Neutrophil (primary cell): Measurements from ENCODE around the gene SYNPR.

Source experiments
- H3K27ac ChIP-seq: fragments of 200-600 bp; sonication (generic); 2 replicates; pipeline ENCODE4 v1.5.1; 2016; ENCODE audit warnings: mild to moderate bottlenecking, moderate library complexity
- H3K27me3 ChIP-seq: fragments of 200-600 bp; sonication (generic); 2 replicates; pipeline ENCODE4 v1.6.0; 2016; ENCODE audit warnings: mild to moderate bottlenecking
- H3K36me3 ChIP-seq: fragments of 200-600 bp; sonication (generic); 2 replicates; pipeline ENCODE4 v1.5.1; 2017
- H3K4me1 ChIP-seq, 2 experiments: fragments of 200-600 bp in 1 of 2; sonication (generic) in 1 of 2; 1 replicate in 1 of 2; 2 replicates in 1 of 2; pipeline versions ENCODE4 v1.5.1 to v1.6.1; 2013 to 2016; ENCODE audit warnings: low read depth in 1 of 2, low read length in 1 of 2, mild to moderate bottlenecking in 1 of 2, moderate library complexity in 1 of 2; ENCODE audit not compliant: control insufficient read depth in 1 of 2, insufficient read depth in 1 of 2
- H3K4me3 ChIP-seq, 2 experiments: fragments of 200-600 bp in 1 of 2; sonication (generic) in 1 of 2; 1 replicate in 1 of 2; 2 replicates in 1 of 2; pipeline ENCODE4 v1.5.1; 2013 to 2016; ENCODE audit warnings: low read depth in 1 of 2, low read length in 1 of 2, mild to moderate bottlenecking in 1 of 2, moderate library complexity in 1 of 2
- H3K9me3 ChIP-seq: fragments of 200-600 bp; sonication (generic); 2 replicates; pipeline ENCODE4 v1.5.1; 2016
- TF ChIP-seq, protein P1 (sequence below): fragments of 200-600 bp; sonication (generic); IDR thresholded peaks from 2 replicates; pipeline ENCODE4 v1.5.1; 2016; ENCODE audit warnings: antibody characterized with exemption

SYNPR gene

DNA sequence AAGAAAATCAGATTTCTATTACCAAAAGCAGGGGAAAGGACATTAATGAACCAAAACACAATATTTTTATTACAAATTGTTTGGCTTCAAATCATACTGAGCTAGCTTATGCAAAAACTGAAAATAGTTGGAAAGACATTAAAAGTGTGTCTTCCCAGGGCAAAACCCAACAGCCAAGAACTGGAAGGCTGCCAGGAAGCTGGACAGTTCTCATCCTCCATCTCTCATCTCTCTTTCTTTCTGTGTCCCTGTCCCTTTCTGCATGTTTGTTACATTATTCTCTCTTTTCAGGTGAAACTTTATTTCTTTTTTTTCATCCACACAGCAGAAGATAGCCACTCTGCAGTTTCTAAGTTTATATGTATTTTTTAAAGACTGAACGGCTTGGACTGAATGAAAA lies 333.3 kb downstream of the SYNPR start:
- TF ChIP-seq, protein P1, sequence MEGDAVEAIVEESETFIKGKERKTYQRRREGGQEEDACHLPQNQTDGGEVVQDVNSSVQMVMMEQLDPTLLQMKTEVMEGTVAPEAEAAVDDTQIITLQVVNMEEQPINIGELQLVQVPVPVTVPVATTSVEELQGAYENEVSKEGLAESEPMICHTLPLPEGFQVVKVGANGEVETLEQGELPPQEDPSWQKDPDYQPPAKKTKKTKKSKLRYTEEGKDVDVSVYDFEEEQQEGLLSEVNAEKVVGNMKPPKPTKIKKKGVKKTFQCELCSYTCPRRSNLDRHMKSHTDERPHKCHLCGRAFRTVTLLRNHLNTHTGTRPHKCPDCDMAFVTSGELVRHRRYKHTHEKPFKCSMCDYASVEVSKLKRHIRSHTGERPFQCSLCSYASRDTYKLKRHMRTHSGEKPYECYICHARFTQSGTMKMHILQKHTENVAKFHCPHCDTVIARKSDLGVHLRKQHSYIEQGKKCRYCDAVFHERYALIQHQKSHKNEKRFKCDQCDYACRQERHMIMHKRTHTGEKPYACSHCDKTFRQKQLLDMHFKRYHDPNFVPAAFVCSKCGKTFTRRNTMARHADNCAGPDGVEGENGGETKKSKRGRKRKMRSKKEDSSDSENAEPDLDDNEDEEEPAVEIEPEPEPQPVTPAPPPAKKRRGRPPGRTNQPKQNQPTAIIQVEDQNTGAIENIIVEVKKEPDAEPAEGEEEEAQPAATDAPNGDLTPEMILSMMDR, result no peak

DNA sequence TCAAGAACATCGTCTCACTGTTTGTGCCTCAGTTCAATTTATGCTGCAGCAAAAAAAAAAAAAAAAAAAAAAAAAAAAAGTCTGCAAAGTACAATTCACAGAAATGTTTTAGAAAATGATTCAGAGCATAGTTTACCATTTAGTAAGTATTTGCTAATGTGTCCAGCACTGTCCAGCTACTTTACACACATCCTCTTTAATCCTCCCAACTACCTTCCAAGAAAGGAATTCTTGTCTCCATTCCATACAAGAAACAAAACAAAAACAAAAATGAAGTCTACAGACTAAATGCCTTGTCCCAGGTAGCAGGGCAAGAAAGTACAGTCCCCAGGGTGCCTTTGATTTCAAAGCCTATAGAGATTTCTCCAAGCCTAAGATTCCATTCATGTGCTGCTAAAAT lies 335.5 kb downstream of the SYNPR start:
- TF ChIP-seq, protein P1, result no peak
- H3K27ac ChIP-seq, result no peak overlapping the region

More for the DNA sequence above, 333.3 kb downstream of the SYNPR start:
- Histone ChIP-seq H3K27ac (no peak overlapping the region), H3K36me3 (no peaks in the 10 kb centered on the region), H3K4me3 (no peak overlapping the region), H3K4me1 (no peaks in the 10 kb centered on the region), H3K9me3 (no peaks in the 10 kb centered on the region), H3K27me3 (no peaks in the 10 kb centered on the region)

DNA sequence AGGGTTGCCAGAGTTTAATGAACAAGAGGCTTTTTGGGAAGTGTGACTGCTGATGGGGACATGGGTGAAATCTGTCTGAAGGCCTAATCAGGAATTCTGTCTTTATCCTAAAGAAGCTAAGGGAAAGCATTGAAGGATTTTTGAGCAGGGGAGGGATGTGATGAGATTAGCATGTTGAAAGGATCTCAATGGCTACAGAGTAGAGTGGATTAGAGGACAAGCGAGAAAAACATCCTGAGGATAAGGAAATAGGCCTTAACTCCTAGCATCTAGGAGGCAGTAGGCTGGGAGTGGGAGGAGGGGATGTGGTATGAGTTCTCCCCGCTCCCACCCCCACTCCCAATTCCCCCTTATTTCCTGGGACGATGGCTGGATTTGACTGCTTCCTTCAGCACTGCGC lies 339.3 kb downstream of the SYNPR start:
- Histone ChIP-seq H3K27me3 (no peaks in the 10 kb centered on the region), H3K4me1 (no peaks in the 10 kb centered on the region), H3K36me3 (no peaks in the 10 kb centered on the region), H3K9me3 (no peaks in the 10 kb centered on the region), H3K4me3 (no peak overlapping the region), H3K27ac (no peak overlapping the region)
- TF ChIP-seq, protein P1, result no peak

More for the DNA sequence above, 335.5 kb downstream of the SYNPR start:
- Histone ChIP-seq H3K27me3 (no peaks in the 10 kb centered on the region), H3K4me1 (no peaks in the 10 kb centered on the region), H3K9me3 (no peaks in the 10 kb centered on the region), H3K4me3 (no peak overlapping the region), H3K36me3 (no peaks in the 10 kb centered on the region)

DNA sequence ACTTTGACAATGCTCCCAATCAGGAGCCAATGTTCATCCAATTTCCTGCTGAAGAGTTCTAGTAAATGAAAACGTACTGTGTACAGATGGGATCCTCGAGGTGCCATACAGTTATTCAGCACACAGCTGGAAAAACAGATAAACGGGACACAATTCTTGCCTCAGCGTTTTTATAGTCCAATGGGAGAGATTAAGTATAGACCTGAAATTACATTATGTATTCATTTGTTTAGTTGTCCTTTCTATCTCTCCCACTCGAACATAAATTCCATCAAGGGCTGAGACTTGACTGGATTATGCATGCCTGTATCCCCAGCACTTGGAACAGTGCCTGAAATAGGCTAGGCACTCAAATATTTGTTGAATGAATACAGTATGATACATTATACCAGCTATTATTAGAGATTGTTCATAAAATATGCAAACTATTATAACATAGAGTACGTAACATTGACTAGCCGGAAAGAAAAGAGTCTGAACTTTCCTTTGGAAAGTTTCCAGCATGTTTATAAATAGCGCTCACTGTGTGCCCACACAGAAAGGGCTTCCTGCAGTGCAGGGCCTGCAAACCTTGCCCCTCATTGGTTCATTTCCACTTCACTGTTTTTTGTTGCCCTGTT lies 346.9 kb downstream of the SYNPR start:
- Histone ChIP-seq H3K36me3 (no peaks in the 10 kb centered on the region), H3K4me1 (no peaks in the 10 kb centered on the region), H3K27ac (no peak overlapping the region), H3K27me3 (no peaks in the 10 kb centered on the region), H3K9me3 (no peaks in the 10 kb centered on the region), H3K4me3 (no peak overlapping the region)
- TF ChIP-seq, protein P1, result no peak

DNA sequence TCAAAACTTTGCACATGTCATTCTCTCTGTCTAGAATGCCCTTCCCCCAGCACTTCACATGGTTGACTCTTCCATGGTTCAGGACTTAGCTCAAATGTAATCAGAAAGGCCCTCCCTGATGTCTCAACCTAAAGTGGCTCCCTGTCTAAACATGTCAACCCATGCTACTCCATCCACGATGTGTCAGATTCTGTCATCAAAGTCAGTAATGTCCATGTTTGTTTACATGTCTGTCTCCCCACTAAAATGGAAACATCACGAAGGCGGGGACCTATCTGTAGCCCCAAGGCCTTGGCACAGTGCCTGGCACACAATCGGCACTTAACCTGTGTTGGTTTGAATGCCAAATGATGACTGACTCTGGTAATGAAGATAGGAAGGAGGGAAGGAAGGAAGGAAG lies 353.6 kb downstream of the SYNPR start:
- Histone ChIP-seq H3K9me3 (no peaks in the 10 kb centered on the region), H3K4me3 (no peak overlapping the region), H3K4me1 (no peaks in the 10 kb centered on the region), H3K27me3 (no peaks in the 10 kb centered on the region), H3K27ac (no peak overlapping the region), H3K36me3 (no peaks in the 10 kb centered on the region)
- TF ChIP-seq, protein P1, result no peak
